Thyroid gland (tissue), 4 donors: ENCODE data around the gene ARF6. TPM values are rescaled to one million over a fixed set of nuclear protein-coding genes. Genes with fewer than 3 reads are reported as not detected.

Experiments used
- DNase-seq, 2 donors: peaks; one replicate each; pipeline ENCODE4 v3.0.0-alpha.2; 2019
- H3K27ac ChIP-seq, 3 donors: fragments of 200-600 bp; sonication (generic); 1 replicate in 2 of 3; 2 replicates in 1 of 3; pipeline ENCODE4 v1.5.1; 2016 to 2019; ENCODE audit warnings: mild to moderate bottlenecking in 1 of 3, moderate library complexity in 1 of 3
- H3K27me3 ChIP-seq: fragments of 200-600 bp; sonication (generic); one replicate; pipeline ENCODE4 v1.5.1; 2019
- H3K36me3 ChIP-seq, 2 donors: fragments of 200-600 bp; sonication (generic); one replicate each; pipeline ENCODE4 v1.5.1; 2016 to 2019
- H3K4me1 ChIP-seq, 2 donors: fragments of 200-600 bp; sonication (generic); one replicate each; pipeline ENCODE4 v1.5.1; 2017 to 2019
- H3K4me3 ChIP-seq, 3 donors: fragments of 200-600 bp; sonication (generic); replicated peaks in 1 of 3; 1 replicate in 2 of 3; 2 replicates in 1 of 3; pipeline ENCODE4 v1.5.1; 2016; ENCODE audit warnings: mild to moderate bottlenecking in 1 of 3
- H3K9me3 ChIP-seq: fragments of 200-600 bp; sonication (generic); one replicate; pipeline ENCODE4 v1.5.1; 2017
- CTCF ChIP-seq, 6 experiments: fragments of 200-600 bp in 3 of 6; fragments of 450-650 bp in 3 of 6; sonication (generic) in 3 of 6; IDR thresholded peaks; one replicate each; pipeline ENCODE4 v1.5.1; 2016 to 2019; ENCODE audit warnings: antibody characterized with exemption in 6 of 6, mild to moderate bottlenecking in 2 of 6, inconsistent platforms in 1 of 6, moderate library complexity in 1 of 6
- POLR2A ChIP-seq, 2 donors: fragments of 450-650 bp; IDR thresholded peaks; one replicate each; pipeline ENCODE4 v1.6.1; 2017; ENCODE audit warnings: antibody characterized with exemption in 2 of 2, mild to moderate bottlenecking in 2 of 2, moderate library complexity in 1 of 2
- WGBS, 2 donors: methylation state at CpG; one replicate each; pipeline ENCODE4 v1.1.5; 2017; 5-methylcytosine and 5-hydroxymethylcytosine counted together
- intact Hi-C: fragments of 100-400 bp; cut with DNase I; formaldehyde crosslinking; loops from one replicate; pipeline ENCODE4 v1.15.1; 2023
- small RNA-seq: library from RNA; depleted of rRNA; stranded (forward); fragments of <200 nt; gene quantifications from one replicate; pipeline ENCODE3, GENCODE V24; 2016
- total RNA-seq, 4 donors: library from RNA; depleted of rRNA; stranded (reverse); fragments of >200 nt; gene quantifications; one replicate each; pipeline ENCODE4 v1.2.3, GENCODE V29; 2016

ARF6 gene
- total RNA-seq, 4 donors from 2014 or later = 35.6 to 59.4 (median 48.5) TPM

GRCh38 chr14:49945448-49946319, 52.8 kb downstream of the ARF6 start:
- H3K27ac ChIP-seq = no peak overlapping the region

More at GRCh38 chr14:49945448-49946319, 52.8 kb downstream of the ARF6 start:
- intact Hi-C loops = no loop called here
- Histone ChIP-seq H3K4me3 (no peak overlapping the region), H3K4me1 (peaks cover 13 to 15% of the 10 kb centered on the region in 2 donors), H3K9me3 (no peaks in the 10 kb centered on the region), H3K27me3 (no peaks in the 10 kb centered on the region), H3K36me3 (no peaks in the 10 kb centered on the region)
- TF ChIP-seq POLR2A (IDR thresholded peaks at IDR 0.05) (no peak), CTCF (IDR thresholded peaks at IDR 0.05) (no peak)
- 83 to 87% methylated on average over 5 to 8 of the region's 8 CpGs for WGBS, 2 donors
- no peak for DNase-seq

Small RNA genes within 50 kb of the gene (small RNA-seq; reads per million reads assigned to genes)
- not detected for gene RF00017
- 111 reads per million, percentile 97 among the genes with 10 or more reads in this experiment for gene RN7SL2
- 0.75 reads per million for gene RN7SL3
- gene RNU6-189P = not detected

Other genes starting within 250 kb of the ARF6 start
- 1 to 10 TPM in 3 of 4 donors, under 1 TPM in 1; 0.33 to 3.1 (median 2.2) TPM for gene POLE2, start 204.9 kb upstream of the ARF6 start, total RNA-seq
- gene KLHDC1, start 200.0 kb upstream of the ARF6 start, total RNA-seq = 10 to 100 TPM in 3 of 4 donors, 1 to 10 TPM in 1; 9.2 to 16.3 (median 12.4) TPM
- gene KLHDC2, start 124.9 kb upstream of the ARF6 start, total RNA-seq = 100 to 1,000 TPM; 101 to 165 (median 133) TPM
- gene NEMF, start 40.3 kb upstream of the ARF6 start, total RNA-seq = 100 to 1,000 TPM in 3 of 4 donors, 10 to 100 TPM in 1; 93.9 to 170 (median 118) TPM
- gene VCPKMT, start 223.5 kb downstream of the ARF6 start, total RNA-seq = 10 to 100 TPM in 3 of 4 donors, 1 to 10 TPM in 1; 4.5 to 16.0 (median 12.3) TPM